ENCODE results near the gene C21orf58.

GRCh38 chr21:46273341-46273740 is 50.3 kb downstream of the C21orf58 start:
- TF ChIP-seq, protein P1, sequence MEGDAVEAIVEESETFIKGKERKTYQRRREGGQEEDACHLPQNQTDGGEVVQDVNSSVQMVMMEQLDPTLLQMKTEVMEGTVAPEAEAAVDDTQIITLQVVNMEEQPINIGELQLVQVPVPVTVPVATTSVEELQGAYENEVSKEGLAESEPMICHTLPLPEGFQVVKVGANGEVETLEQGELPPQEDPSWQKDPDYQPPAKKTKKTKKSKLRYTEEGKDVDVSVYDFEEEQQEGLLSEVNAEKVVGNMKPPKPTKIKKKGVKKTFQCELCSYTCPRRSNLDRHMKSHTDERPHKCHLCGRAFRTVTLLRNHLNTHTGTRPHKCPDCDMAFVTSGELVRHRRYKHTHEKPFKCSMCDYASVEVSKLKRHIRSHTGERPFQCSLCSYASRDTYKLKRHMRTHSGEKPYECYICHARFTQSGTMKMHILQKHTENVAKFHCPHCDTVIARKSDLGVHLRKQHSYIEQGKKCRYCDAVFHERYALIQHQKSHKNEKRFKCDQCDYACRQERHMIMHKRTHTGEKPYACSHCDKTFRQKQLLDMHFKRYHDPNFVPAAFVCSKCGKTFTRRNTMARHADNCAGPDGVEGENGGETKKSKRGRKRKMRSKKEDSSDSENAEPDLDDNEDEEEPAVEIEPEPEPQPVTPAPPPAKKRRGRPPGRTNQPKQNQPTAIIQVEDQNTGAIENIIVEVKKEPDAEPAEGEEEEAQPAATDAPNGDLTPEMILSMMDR (IDR thresholded peaks at IDR 0.05) = no peak
- TF ChIP-seq POLR2A (IDR thresholded peaks at IDR 0.05) = no peak
